GM12872 (cell line): ENCODE data around the gene PLD1.

ENCODE experiments used
- CTCF ChIP-seq: IDR thresholded peaks from 3 replicates; pipeline ENCODE4 v1.5.1; 2011; ENCODE audit warnings: low read depth, mild to moderate bottlenecking, low read length, moderate library complexity; ENCODE audit not compliant: insufficient read depth

Gene PLD1

GRCh38 chr3:171788546-171789351 lies 21.5 kb downstream of the PLD1 start:
- TF ChIP-seq CTCF = peak; percentile 28; the same call in 1 of the 3 replicates

- no peak for TF ChIP-seq CTCF
Measured at GRCh38 chr3:171786997-171787396, 23.3 kb downstream of the PLD1 start.

GRCh38 chr3:171784937-171785336 lies 25.3 kb downstream of the PLD1 start:
- no peak for TF ChIP-seq CTCF

GRCh38 chr3:171784387-171784786 lies 25.9 kb downstream of the PLD1 start:
- TF ChIP-seq CTCF = no peak

- no peak for TF ChIP-seq CTCF
Measured at GRCh38 chr3:171783626-171784025, 26.7 kb downstream of the PLD1 start.

- no peak for TF ChIP-seq CTCF
Measured at GRCh38 chr3:171783086-171783485, 27.2 kb downstream of the PLD1 start.

GRCh38 chr3:171782617-171783016 lies 27.7 kb downstream of the PLD1 start:
- no peak for TF ChIP-seq CTCF
